Stimulated activated CD8-positive, alpha-beta memory T cell treated with anti-CD3 and anti-CD28 coated beads, Interleukin-7, amount 100 ng/mL, for 48 hours (primary cell): Measurements from ENCODE around the gene AGFG2.
"Not testable (repeated sequence)": the region's sequence is repeated elsewhere in the genome, so short reads cannot be mapped to it uniquely, and the experiment has no call there.

Source experiments
- DNase-seq, 2 donors: peaks; one replicate each; pipeline ENCODE4 v3.0.0-alpha.2; 2020; ENCODE audit warnings: low read depth in 1 of 2; ENCODE audit errors: extremely low read depth in 1 of 2

AGFG2 gene

DNA sequence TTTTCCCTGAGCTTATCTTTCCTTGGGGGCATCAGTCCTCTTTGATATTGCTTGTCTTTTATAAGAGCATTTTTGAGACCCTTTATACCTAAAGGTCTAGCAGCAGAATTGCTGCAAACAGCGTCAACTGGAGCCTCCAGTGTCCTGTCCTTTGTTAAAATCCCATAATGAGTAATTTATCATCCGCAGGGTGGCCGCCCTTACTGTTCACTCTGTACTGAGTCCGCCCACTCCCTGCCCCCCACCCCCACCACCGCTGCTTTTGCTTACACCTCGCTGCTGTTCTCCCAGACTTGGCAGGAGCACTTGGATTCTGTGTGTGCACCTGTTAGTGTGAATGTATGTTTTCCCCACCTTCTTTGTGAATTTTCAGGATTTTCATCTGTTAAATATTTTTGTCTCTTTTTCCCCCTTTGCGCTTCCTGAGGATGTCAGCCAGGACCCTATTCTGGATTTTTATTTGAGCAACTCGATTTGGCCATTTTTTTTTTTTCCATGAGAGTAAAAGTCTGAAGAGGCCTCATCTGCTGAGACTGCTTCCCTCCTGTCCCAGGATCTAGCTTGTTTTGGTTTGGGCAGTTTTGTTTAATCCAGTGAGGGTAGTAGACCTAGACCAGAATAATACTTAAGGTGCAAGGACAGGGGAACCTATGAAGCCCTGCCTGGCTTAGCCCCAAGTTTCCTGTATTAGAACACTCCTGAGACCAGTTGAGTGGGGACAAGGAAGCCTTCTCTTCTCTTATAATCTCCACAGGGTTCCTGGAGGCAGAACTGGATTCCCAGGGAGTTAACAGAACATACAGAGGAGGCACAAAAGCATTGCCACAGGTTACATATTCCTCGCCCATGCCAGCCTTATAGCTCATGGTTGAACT, 8.2 kb downstream of the AGFG2 start:
- DNase-seq: no peak

DNA sequence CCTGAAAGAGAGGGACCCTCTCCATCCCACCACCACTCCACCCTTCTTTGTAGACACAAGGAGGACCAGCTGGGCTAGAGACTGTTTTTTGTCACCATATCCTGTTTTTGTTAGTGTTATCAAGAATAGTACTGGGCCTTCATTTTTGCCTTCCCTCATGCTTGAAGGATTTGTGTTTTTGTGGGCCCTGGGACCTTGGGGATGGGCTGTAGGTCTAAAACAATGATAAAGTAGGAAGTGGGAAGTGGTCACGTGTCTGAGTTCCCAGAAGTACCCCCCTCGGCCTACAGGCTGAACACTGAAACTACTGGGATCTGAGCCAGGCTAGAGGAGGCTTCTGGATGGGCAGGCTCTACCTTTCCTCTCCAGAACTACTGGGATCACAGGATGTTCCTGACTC, 8.9 kb downstream of the AGFG2 start:
- DNase-seq: no peak

DNA sequence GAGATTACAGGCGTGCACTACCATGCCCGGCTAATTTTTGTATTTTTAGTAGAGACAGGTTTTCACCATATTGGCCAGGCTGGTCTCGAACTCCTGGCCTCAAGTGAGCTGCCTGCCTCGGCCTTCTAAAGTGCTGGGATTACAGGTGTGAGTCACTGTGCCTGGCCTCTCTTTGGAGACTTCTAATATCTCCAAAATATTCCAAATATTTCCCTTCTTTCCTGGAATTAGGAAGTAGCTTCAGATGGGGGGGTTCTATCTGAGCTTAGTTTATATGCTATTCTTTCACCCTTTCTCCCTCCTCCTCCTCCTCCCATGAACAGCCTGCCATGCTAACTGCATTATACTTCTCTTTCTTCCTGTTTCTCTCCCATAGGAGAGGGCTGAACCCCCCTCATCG, 9.4 kb downstream of the AGFG2 start:
- DNase-seq: not testable (repeated sequence)

DNA sequence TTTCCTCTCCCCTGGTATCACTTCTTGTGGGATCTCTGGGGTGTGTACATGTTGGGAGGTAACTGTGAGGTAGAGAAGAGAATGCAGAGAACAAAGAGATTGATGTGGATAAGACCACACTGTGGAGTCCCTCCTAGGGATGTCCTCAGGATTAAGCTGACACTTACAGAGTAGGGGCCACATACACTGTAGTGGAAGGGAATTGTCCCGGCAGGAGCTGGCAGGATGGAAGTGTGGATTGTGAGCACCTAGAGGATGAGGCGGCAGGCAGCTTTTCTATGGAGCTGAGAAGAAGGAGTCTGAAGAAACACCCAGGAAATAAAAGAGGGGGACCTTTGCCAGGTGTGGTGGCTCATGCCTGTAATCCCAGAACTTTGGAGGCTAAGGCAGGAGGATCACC, 13.5 kb downstream of the AGFG2 start:
- DNase-seq: no peak

DNA sequence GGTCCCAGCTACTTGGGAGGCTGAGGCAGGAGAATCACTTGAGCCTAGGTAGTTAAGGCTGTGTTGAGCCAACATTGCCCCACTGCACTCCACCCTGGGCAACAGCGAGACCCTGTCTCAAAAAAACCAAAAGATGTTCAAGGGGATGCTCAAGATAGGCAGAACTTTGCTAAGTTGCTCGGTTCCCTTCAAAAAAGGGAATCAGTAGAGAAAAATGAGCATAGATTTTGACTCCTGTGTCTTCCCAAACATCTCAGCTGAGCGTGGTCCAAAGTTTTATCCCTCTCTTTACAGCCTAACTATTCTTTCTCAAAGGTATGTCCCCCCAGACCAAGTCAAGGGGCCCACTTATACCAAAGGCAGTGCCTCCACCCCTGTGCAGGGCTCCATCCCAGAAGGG, 14.0 kb downstream of the AGFG2 start:
- no peak for DNase-seq

DNA sequence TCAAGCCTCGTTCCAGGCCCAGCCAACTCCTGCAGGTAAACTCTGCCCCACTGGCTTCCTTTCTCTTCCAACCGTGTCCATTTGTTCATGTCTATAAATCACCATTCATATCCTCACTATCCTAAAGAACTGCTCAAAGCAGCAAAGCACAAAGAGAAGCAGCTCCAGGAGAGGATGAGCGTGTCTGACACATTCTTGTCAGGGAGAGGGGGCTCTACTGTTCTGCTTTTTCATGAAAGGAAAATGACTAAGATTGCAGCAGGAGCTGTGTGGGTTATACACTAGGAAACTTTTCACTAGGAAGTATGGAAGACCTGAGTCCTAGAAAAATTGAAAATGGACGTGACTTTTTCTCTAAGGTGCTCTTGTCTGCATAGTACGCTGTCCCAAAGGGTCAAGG, 16.7 kb downstream of the AGFG2 start:
- no peak for DNase-seq

DNA sequence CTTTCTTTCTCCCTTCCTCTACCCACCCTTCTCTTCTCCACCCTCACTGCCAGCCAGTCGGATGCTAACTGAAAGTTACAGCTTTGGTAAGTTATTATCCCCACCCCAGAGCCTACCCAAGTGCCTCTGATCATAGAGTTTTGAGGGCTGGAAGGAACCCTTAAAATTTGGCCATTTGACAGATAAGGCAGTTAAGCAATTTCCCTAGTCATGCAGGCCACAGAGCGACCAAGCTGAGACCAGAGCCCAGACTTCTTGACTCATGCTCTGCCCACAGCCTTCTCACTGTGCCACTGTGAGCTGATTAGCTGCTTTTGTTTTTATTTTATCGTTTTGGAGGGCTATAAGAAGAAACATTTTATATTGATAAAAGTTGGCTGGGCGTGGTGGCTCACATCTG, 17.5 kb downstream of the AGFG2 start:
- no peak for DNase-seq

DNA sequence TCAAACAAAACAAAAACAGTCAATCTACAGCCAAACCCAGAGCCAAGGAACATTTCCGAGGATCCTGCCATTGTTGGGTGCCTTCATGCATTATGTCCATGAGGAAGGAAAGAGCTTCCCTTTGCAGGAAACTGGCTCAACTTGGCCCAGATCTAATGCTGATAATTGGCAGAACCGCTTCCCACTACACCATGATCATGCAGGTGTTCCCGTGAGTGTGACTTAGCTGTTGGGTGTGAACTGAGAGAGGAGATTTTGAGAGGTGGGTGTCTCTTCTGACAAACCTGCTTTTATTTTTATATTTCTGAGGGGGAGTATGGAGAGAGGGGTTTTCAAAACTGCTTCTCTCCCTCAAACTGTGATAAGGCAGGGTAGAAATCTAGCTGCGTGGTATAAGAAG, 20.1 kb downstream of the AGFG2 start:
- DNase-seq: no peak

DNA sequence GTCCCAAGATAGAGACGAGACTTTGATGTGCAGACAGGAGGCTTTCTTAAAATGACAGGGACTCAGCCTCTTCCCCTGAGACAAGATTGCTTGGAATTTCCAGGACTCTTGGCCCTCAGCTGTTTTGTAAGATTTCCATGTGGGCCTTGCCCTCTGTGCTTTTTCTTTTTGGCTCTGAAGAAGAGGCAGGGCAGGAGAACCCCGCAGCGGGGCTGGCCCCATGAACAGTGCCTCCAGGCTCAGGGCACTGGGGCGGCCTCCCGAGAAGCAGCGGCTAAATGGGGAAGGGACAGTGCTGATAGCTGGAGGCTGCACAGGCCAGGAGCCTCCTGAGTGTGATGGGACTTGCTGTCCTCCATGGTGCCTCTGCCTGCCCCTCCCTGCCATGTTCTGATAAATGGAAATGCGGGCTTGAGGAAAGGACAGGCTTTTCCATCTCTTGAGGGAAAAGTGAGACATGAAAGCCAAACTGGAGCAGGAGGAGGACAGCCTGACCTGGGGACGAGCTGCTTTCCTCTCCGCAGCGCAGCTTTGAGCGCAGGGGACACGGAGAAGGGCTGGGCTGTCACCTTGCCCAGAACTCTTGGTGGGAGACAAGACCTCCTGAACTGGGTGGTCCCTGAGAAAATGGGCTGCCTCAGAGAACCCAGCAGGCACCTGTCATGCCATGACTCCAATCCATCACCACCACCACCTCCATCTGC, 22.6 kb downstream of the AGFG2 start:
- DNase-seq: no peak

DNA sequence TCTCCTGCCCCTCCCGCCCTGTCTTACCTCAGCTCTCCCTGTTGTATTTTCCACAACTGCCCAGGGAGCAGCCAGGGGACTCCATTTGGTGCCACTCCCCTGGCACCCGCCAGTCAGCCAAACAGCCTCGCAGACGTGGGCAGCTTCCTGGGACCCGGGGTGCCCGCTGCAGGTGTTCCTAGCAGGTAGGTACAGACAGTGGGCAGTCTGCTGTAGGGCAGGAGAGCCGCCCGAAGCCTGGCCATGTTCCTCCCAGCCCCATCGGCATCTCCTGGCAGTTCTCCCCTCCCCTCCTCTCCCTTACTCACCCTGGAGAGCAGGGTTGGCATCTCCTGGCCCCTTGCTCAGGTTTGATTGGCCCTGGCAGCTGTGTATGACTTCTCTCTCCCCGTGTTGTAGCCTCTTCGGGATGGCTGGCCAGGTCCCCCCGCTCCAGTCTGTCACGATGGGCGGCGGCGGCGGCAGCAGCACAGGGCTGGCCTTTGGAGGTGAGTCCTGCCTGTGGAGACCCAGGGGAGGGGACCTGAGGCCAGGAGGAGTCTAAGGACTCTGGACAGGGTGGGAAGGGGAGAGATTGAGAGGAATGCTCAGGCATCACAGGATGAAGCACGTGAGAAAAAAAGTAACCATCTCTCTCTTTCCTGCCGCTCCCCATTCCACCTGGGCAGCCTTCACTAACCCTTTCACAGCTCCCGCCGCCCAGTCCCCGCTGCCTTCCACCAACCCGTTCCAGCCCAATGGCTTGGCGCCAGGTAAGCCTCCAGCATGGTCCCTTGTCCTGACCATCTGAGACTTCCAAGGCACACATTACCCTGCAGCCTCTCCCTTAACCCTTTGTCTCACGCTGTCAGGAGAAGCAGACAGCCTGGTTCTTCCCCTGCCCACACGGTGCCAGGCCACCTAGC, 23.4 kb downstream of the AGFG2 start:
- DNase-seq: no peak

DNA sequence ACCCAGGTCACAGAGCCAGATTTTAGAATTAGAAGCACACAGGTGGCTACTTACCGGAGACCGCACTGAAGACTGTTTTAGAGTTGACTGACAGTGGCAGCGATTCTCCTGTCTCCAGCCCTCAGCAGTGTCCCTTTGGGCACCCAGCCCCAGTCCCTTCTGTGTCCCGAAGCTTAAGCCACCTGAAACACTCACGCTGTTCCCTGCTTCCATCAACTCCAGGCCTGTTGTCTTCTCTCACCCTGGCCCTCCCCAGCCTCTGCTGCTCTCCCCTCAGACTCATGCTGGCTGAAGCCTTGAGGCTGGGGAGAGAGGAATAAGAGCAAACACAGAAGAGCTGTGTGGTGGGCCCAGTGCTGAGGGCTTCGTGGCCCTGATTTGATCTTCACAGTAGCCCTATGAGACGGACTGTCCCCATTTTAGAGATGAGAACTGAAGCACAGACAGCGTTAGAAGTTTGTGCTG, 24.1 kb downstream of the AGFG2 start:
- no peak for DNase-seq

DNA sequence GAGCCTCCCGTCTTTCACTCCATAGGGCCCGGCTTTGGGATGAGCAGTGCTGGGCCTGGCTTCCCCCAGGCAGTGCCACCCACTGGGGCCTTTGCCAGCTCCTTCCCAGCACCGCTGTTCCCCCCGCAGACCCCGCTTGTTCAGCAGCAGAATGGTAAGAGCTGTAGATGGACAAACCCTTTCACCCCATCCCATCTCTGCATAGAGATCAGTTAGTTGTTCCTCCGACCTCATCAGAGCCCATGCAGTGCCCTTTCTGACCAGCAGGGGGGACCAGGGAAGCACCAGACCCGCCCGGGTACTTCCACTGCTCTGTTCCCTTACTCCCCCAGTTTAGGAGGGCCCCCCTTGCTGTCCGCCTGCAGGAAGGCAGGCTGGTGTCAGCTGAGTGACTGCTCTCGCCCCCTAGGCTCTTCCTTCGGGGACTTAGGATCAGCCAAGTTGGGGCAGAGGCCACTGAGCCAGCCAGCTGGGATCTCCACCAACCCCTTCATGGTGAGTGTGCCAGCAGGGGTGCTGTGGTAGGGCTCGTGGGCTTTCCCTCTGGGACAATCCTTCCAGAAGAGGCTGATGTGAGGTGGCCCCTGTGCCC, 24.9 kb downstream of the AGFG2 start:
- peak in 1 of 2 donors; percentile 61 for DNase-seq

DNA sequence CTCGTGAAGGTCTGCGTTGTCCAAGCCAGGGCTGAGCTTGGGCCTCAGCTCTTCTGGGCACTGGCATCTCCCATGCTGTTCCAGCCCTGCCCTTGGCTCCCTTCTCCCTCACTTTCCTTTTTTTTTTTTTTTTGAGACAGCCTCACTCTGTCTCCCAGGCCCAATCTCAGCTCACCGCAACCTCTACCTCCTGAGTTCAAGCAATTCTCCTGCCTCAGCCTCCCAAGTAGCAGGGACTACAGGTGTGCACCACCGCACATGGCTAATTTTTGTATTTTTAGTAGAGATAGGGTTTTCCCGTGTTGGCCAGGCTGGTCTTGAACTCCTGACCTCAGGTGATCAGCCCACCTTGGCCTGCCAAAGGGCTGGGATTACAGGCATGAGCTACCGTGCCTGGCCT, 25.4 kb downstream of the AGFG2 start:
- DNase-seq: not testable (repeated sequence)

DNA sequence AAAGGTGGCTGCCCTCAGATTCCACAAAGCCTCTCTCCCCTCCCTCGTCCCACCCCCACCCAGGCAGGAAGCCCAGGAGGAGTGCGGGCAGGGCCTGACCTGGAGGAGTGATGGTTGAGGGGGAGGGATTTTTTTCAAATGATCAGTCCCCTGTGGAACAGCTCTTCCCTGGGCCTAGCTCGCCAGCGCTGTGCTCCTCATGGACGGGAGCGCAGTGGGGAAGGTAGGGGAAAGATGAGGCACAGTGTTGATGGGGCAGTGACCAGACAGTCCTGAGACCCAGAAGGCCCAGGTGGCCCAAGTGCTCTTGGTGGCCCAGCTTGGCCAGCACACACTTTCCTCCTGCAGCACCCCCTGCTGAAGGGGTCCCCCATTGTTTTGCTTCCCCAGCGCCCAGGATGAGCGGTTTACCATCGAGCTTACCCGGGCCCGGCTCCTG, 26.1 kb downstream of the AGFG2 start:
- DNase-seq: no peak

DNA sequence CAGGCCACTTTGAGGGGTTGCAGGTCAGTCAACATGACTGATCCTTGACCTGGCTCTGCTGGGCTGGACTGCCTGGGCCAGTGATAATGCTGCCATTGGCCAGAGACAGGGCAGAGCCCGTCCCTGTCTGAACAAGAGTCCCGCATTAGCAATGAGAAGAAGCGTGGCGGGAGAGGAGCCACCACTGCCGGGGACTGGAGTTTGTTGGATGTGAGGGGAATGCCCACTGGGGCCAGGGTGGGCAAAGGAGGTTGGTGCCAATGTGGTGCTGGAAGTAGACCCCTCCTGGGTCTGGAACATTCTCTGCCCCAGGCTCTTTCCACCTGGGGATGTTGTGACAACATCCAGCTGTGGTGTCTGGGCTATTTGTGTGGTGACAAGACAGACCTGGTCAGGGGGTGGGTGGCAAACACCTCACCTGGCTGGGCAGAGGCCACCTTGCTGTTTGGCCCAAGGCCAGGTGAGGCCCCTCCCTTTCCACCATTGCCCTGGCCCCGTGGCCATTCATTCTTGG, 27.1 kb downstream of the AGFG2 start:
- DNase-seq: no peak

DNA sequence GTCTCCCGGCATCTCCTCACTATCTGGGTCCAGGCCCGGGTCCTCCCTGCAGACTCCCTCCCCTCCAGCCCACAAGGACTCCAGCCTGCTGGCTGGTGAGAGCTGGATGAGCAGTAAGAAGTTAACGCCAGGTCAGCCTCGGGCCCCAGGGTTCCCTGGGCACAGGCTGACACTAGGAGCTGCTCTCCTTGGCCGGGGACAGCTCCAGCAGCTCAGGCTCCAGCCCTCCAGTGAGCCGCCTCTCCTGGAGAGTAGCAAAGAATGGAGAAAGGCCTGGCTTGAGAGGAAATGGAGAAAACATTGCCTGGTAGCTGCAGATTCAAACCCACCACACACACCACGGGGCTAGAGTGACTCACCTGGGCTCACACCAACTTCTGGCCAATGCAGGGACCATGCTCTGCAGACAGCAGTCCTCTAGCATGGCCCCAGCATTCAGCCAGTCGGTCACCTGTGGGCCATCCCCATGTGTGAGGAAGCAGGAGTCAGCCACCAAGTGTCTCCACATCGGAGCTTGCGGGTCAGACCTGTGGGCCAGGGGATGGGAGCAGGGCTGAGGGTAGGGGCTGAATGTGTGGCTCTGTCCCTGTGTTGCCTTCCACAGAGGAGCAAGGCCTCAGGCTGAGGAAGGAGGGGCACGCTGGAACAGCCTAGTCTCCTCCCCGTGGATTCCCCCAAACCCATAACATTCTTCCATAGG, 28.2 kb downstream of the AGFG2 start:
- no peak for DNase-seq

DNA sequence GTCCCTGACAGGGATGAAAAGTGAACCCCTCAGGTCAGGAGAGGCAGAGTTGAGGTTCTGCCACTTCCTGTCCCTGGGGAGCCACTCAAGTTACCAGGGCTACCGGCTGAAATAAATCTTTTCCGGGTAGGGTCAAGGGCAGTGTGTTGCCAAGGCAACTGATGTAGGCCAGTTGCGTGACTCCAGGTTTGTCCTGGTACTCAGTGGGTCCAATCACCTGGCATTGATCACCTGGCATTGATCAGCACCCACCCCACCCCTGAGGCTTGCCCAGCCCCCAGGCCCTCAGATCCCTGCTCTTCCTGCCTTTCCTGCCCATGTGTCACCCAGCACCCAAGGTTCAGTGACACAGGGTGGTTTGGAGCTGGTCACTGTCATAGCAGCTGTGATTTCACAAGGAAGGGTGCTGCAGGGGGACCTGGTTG, 28.8 kb downstream of the AGFG2 start:
- no peak for DNase-seq

DNA sequence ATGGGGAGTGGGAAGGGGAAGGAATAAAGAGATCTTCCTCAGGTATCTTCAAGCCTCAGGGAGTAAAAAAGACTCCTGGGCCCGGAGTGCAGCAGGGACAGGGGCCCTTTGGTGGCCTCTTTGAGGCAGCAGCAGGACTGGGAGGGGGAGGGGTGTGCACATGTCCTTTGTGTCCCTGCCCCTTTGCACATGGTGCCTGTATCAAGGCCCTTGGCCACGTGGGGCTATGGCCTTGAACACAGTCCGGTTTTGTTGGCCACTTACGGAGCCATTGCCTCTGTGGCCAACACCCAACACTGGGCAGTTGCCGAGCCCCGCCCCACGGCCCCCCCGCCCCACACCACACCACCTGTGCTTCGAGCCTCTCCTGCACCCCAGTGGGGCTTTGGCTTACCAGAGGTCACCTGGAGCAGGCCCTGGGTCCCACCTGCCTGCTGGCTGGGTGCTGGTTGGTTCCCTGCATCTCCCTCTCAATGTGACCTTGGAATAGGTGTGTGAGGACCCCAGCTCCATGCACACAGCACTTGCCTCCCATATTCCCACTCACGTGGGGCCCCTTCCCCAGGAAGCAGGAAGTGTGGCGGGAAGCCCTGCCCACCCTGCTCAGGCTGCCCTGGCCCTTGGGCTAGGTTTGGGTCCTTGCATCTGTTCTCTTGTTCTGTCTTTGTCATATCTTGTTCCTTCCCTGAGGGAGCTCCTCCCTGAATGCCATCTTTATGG, 29.3 kb downstream of the AGFG2 start:
- no peak for DNase-seq
